HG02943 (cell line): ENCODE data around the gene CSNK1G1.
"Not testable (repeated sequence)": the region's sequence is repeated elsewhere in the genome, so short reads cannot be mapped to it uniquely, and the experiment has no call there.

ENCODE experiments used
- ATAC-seq: cut with Tn5 transposase; IDR thresholded peaks from one replicate; pipeline ENCODE4 v1.9.1; 2021; ENCODE audit warnings: mild to moderate bottlenecking, low read depth, moderate library complexity; ENCODE audit not compliant: unreplicated experiment

CSNK1G1 gene

GRCh38 chr15:64247906-64248541, 107.9 kb downstream of the CSNK1G1 start:
- ATAC-seq: peak; percentile 64

- no peak for ATAC-seq
Observed at GRCh38 chr15:64247535-64247905, 108.5 kb downstream of the CSNK1G1 start.

DNA sequence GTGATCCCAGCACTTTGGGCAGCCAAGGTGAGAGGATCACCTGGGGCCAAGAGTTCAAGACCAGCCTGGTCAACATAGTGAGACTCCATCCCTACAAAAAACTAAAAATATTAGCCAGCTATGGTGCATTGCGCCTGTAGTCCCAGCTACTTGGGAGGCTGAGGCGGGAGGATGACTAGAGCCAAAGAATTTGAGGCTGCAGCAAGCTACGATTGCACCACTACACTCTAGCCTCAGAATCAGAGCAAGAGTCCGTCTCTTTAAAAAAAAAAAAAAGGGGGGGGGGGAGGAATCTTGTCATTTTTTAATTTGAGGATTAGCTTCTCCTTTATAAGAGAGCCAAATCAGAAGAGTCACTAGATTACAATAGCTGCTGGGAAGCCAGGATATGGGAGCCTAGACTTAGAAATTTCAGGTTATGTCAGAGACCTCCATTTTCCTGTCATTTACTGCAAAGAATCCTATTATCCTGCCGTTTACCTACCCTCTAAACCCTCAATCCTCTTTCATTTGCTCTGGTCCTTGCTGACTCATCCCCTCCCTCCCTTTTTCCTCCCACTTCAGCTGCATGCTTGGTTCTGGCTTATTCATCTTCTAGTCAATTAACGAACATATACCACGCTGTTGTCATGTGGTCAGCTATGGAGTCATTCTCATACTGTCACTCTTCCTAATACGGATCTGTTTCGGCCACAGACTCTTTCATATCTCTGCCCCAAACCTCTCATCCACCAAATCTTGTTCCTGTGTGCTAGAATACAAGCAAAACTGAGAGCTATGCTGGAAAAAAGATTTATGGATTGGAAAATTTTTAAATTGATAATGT, 109.4 kb downstream of the CSNK1G1 start:
- ATAC-seq: peak; percentile 72

DNA sequence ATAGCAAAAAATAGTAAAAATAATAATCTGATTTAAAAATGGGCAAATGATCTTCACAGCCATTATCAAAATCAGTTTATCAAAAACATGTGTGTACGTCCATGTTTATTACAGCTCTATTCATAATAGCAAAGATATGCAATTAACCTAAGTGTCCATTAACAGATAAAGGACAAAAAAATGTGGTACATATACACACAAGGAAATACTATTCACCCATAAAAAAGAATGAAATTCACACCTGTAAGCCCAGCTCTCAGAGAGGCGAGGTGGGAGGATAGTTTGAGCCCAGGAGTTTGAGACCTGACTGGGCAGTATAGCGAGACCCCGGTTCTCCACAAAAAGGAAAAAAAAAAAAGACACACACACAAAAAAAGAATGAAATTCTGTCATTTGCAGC, 110.6 kb downstream of the CSNK1G1 start:
- ATAC-seq: no peak

DNA sequence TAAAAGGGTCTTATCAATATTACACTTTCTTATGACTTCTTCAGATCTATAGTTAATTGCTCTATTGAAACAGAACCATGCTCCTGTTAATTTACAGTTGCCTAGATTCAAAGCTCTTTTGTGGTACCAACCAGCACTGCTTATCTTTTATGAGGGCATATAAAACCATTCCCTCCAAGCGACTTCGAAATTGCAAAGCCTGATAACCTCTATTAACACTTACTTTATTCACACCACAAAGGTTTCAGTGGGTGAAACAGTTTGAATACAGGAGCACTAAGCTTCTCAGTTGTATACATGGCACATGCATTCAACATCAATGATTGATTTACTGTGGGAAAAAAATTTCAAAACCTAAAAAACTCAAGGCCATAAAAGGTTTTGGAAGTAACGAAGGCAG, 118.3 kb downstream of the CSNK1G1 start:
- ATAC-seq: no peak

DNA sequence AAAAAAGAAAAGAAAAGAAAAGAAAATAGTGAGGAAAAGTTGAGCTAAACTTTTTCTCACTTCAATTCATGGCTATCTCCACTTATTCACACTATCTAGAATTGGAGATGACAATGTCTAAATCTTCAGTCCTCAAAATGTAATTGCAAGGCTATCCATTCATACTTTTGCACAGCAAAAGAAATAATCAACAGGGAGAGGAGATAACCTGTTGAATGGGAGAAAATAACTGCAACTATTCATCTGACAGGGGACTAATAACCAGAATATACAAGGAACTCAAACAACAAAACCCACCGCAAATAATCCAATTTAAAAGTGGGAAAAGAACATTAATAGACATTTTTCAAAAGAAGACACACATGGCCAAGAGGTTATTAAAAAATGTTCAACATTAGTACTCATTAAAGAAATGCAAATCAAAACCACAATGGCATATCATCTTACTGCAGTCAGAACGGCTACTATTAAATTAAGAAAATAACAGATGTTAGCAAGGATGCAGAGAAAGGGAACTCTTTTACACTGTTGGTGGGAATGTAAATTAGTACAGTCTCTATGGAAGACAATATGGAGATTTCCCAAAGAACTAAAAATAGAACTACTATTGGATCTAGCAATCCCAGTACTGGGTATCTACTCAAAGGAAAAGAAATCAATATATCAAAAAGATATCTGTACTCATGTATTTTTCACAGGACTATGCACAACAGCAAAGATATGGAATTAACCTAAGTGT, 119.6 kb downstream of the CSNK1G1 start:
- ATAC-seq: no peak

GRCh38 chr15:64235552-64235951, 120.4 kb downstream of the CSNK1G1 start:
- no peak for ATAC-seq

DNA sequence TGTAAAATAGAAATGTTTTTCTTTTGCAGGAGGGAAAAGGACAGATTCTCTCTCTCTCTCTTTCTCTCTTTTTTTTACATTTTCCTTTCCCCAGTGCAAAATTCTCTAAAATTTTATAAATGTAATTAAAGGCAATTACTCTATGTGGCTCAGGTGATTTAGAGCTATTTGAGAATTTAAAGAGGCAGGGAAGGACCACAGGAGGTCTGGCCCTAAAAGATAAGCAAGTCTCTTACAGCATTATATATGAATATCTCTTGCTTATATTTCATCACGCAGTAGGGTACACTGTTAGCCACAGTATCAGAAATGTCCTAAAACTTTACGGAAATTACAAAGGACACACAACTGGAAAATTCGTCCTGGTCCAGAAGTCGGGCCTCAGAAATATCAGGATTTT, 122.7 kb downstream of the CSNK1G1 start:
- ATAC-seq: no peak

DNA sequence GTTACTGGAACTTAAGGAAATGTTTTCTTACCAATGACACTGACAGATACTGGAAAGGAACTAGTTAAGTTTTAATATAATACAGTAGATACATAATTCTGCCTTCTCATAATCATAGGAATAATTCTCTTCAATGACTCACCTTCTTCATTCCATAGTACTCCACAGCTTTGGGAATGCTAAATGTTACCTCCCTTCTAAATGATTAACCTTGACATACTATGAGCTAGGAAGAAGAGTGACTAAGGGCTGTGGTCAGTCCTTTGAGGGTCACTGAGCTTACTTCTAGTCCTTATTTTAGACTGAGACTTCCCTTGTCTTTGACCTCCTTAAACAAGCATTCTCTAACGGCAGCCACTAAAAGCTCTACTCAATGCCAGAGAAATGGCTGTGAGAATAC, 123.6 kb downstream of the CSNK1G1 start:
- no peak for ATAC-seq

DNA sequence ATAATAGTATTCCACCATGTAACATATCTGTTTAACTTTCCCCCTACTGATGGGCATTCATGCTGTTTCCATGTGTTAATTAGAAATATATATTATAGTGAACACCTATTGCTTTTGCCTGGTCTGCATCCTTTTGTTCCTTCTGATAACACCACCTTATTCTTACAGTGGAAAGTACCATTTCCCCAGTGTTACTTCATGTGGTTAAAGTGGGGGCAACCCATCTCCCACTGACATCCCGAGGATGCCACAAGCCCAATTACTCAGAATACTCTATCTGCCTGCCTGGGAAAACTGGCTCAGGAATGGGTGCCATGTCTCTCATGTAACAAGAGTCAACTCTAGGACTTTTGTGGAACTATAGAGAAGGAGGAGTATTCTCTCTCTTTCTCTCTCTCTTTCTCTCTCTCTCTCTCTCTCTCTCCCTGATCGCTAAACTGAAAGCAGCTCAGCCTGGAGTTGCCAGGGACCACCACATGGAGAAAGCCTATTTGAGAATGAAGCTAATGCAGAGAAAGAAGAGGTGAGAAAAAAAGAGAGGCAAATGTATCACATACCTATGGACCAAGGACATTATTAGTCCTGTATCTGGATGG, 126.7 kb downstream of the CSNK1G1 start:
- no peak for ATAC-seq

DNA sequence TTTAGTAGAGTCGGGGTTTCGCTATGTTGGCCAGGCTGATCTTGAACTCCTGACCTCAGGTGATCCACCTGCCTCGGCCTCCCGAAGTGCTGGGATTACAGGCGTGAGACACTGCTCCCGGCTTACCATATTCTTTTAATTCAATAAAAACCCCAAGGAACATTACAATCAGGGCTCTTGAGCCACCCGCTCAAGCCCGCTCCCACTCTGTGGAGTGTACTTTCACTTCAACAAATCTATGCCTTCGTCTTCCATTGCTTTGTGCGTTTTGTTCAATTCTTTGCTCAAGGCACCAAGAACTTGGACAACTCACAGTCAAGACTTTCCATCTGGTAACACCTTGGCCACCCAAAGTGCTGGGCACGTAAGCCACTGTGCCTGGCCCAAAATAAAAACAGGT, 130.2 kb downstream of the CSNK1G1 start:
- no peak for ATAC-seq

DNA sequence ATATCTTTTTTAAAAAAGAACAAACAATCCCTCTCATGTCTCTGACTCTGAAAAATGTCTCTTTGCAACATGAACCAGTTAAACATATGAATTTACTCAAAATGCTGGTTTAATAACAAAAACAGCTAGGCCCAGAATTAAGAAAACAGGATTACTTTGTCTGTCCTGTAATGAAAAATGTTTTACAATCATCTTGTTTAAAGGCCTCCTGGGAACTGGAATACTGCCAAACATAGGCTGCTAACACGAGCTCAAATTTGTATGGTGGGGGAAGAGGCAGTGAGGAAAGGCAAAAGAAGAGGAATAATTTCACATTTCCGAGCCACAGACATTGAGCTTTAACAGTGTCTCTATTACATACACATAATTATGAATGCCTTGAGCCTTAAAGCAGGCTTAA, 131.5 kb downstream of the CSNK1G1 start:
- ATAC-seq: no peak

GRCh38 chr15:64223882-64224281, 132.1 kb downstream of the CSNK1G1 start:
- no peak for ATAC-seq

GRCh38 chr15:64222573-64223366, 133.2 kb downstream of the CSNK1G1 start:
- ATAC-seq: no peak

- ATAC-seq: not testable (repeated sequence)
Observed at GRCh38 chr15:64221911-64222310, 134.1 kb downstream of the CSNK1G1 start.

DNA sequence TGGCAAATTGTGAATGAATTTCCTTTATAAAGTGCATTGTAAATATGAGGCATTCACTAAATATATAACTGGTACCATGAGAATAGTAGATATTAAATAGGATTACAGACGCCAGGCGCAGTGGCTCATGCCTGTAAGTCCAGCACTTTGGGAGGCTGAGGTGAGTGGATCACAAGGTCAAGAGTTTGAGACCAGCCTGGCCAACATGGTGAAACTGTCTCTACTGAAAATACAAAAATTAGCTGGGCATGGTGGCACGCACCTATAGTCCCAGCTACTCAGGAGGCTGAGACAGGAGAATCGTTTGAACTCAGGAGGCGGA, 138.6 kb downstream of the CSNK1G1 start:
- not testable (repeated sequence) for ATAC-seq

DNA sequence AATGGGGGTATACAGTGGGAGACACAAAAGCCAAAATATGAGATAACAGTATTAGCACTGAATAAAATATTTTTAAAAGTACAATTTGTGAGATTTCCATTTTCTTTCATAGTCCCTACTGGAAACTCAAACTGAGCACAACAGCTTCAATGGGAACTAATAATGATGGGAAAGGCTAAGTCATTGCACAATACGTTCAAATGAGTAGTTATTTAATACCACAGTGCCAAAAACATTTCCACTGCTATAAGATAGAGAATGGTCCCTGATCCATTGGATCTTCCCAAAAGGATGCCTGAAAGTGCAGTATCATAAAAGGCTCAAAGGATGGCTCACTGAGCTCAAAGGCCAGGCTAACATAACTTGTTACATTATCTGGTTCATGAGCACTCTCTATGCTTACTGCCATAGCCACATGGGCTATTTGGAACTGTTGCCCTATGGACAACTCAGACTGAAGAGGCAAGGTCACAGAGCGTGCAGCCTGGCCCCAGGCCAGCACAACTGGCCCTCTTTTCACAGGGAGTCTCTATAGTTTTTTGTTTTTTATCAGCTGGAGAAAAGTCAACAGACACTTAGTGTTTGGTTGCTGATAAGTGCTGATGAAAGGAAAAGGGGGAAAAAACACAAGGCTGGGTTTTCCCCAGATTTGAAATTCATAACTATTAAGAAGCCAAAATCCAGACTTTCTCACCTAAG, 139.1 kb downstream of the CSNK1G1 start:
- no peak for ATAC-seq

GRCh38 chr15:64216196-64216595, 139.8 kb downstream of the CSNK1G1 start:
- ATAC-seq: no peak

DNA sequence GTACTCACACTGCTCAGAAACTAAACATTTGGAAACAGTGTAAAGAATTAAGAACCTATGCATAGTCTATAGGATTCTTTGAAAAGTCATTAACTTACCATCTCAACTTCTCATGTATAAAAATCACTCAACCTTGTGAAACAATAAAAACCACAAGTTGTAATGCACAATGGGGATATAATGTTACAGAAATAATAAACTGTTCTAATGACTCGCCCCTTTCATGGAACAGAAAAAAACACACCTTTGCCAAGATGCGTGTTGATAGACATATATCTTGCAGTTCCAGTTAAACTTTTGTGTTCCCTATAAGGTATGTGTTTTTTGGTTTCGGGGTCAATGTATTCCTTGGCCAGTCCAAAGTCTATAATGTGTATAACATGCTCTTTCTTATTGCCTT, 142.3 kb downstream of the CSNK1G1 start:
- no peak for ATAC-seq

DNA sequence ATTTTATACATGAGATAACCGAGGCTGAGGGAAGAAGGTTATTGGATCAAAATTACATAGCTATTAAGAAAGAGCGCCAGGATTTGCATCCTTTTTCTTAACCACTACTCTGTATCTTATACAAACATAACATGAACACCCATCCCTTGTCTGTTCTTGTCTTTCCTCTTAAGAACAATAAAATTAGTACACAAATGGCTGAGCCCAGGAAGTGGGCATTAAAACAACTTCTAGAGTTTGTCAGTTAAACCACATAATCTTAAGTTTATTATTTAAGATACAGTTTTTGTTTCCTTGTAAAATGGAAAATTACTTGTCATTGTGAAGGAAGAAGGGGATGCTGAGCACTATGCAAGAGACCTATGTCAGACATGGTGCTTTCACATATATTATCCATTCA, 144.3 kb downstream of the CSNK1G1 start:
- ATAC-seq: no peak
